Colon (tissue), 2 donors: ENCODE measurements around the gene KIF26B.

ENCODE experiments used
- FAIRE-seq: peaks from 2 replicates; lab custom pipeline; 2012; peaks lifted over from hg19 to GRCh38; lab: Jason Lieb, UNC
- donor health status: control.
- donor health status: control.

KIF26B gene

GRCh38 chr1:245241526-245242130 lies 86.8 kb downstream of the KIF26B start:
- FAIRE-seq = no peak

DNA sequence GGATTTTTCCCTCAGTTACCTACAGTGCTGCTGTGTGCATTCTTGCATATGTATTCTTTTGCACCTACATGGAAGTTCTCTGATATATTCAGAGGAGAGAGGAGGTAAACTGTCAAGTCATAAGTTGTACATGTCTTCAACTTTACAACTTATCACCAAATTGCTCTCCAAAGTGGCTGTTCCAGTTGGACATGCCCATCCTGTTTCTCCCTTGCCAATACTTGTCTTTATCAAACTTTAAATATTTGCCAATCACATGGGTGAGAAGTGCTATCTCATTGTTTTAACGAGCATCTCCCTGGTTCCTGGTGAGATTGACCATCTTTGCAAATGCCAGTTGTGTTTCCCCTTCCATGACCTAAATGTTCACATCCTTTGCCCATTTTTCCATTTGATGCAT lies 88.2 kb downstream of the KIF26B start:
- no peak for FAIRE-seq

- no peak for FAIRE-seq
Observed at GRCh38 chr1:245245021-245245667, 90.4 kb downstream of the KIF26B start.

DNA sequence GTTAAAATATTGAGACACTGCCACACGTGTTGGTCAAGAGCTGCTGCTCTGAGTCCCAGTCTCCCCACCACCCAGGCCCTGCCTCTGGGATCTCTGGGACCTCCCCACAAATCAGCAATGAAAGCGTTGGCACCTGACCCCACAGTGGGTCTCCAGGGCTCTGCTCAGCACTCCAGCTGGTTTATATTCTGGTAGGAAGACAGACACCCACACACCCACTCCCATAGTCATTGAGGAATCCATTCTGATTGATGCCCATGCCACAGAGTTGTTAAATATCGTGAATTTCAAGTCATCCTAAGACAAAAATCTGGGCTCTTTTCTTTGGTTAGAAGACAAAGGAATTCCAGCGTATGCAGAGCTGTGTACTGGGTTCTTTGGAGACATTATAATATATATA lies 91.6 kb downstream of the KIF26B start:
- FAIRE-seq = no peak

DNA sequence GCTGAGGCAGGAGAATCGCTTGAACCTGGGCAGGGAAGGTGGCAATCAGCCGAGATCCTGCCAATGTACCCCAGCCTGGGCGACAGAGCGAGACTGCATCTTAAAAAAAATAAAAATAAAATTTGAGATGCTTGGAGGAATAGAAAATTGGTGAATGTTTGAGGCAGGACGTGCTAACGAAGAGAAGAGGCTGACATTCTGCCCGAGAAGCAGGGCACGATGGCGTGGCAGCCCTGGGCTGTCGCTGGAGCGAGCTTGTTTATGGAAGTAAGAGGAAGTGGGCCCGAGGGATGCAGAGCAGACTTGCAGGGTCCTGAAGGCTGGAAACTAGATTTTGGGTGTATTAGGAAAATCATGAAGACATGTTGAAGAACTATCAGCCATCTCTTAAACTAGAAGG lies 92.6 kb downstream of the KIF26B start:
- no peak for FAIRE-seq

GRCh38 chr1:245247801-245248200 lies 93.0 kb downstream of the KIF26B start:
- no peak for FAIRE-seq

DNA sequence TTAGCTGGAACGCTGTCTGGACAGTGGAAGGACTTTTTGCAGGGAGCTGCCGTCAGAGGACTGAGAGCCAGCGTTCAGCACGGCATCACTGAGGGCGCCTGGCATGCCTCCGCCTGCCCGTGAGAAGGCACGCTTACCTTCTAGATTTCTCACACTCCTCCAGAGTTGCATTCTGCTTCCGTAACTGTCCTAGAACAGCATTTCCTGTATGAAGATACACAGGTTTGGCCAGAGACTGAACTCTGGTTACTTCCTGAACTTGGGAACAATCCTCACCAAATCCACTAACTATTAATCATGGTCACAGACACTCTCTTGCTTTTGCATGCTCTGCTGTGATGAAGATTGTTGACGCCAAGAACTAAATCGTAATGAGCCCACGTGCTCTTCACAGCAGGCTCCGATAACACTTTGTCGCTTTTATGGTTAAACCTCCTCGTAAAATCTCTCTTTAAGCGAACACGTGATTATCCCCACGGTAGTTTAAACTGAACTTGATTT lies 93.5 kb downstream of the KIF26B start:
- FAIRE-seq = no peak

DNA sequence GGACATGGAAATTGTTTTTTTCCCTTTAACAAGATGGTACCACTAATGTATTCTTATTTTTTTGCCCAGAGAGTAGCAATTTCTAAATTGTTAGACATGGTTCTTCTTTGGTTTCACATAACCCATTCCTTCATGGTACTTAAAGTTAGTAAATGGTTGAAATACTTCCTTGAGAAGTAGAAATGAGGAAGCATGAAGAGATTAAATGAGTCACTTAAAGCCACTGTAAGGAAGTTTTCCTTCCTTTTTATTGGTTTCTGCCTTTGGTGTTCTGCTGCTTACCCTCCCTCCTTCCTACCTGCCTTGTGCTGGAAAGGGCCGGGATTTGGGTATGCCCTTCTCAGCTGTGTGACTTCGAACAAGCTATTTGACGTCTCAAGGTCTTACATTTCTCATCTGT lies 101.0 kb downstream of the KIF26B start:
- FAIRE-seq = no peak

DNA sequence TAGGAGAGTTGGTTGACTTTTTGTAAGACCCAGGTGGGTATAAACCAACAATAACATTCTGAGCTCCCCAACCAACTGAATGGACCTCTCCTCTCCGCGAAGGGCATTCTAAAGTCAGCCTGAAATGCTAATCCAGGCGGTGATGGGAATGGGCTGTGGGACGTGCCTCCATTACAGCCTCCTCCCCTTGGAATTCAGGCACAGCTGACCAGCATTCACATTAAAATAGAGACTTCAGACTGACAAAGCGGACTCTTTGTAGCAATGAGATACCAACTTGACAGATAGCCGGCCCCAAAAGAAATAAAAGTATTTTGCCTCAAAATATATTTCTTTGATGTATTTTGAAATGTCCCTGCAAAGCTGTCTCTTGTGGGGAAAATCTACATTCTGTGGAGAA lies 101.7 kb downstream of the KIF26B start:
- no peak for FAIRE-seq

- FAIRE-seq = no peak
Observed at GRCh38 chr1:245258271-245258920, 103.6 kb downstream of the KIF26B start.

DNA sequence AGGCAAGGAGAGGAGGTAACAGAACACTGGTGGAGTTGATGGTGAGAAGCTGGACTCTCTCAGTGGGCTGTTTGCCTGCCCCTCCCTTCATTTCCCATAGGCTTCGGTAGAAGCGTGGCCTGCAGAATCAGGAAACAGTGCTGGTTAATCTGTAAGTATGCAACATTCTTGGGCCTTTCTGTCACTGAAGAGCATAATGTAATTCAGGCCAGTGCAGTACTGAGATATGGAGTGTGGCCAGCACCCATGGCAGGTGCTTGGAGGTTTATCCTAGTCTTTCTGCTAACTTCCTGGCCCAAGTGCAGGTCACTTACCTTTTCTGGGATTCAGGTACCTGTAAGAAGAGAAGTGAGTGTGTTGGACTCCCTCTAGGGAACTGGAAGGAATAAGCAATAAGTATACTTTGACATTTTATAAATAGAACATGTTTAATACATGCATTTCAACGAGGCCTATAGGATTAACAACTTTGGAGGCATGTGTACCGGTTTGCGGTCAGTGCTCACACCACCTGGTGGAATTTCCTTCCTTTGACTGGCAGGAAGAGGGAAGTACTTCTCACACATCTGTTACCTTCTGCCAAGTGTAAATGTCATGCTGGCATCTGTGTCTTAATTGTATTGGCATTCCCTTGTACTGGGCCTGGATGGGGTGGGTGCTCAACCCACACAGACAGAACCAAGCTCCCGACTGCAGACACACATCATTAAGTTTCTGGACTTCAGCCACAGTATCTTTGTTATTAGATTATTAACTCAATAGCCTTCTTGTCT lies 105.5 kb downstream of the KIF26B start:
- no peak for FAIRE-seq

- FAIRE-seq = no peak
Observed at GRCh38 chr1:245260883-245261282, 106.1 kb downstream of the KIF26B start.

- no peak for FAIRE-seq
Observed at GRCh38 chr1:245261786-245262185, 107.0 kb downstream of the KIF26B start.

DNA sequence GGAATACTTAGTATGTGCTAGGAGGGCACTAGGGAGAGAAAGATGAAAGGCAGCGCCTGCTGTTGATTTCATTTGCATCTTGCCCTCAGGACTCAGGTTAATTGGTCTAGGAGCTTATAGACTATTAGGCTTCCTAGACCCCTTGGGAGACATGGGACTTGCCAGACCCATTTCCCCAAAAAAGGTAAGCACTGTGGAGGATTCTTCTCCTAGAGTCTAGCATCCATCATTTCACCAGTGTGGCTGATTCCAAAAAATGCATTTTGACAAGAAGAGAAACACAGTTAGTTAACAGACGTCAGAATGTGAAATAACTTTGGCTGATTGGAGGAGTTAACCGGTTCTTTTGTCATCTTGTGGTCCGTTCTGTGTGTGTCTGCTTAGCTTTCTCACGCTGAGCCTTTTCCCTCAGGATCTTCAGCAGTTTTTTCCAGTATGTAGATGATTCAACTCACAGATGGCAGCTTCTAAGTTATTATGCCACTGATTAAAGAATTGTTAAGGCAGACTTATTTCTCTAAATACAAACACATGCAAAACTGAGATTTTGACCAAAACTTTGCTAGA lies 108.8 kb downstream of the KIF26B start:
- no peak for FAIRE-seq

- FAIRE-seq = no peak
Observed at GRCh38 chr1:245264226-245264625, 109.4 kb downstream of the KIF26B start.

- no peak for FAIRE-seq
Observed at GRCh38 chr1:245266105-245266504, 111.3 kb downstream of the KIF26B start.

- FAIRE-seq = no peak
Observed at GRCh38 chr1:245270063-245270462, 115.3 kb downstream of the KIF26B start.

DNA sequence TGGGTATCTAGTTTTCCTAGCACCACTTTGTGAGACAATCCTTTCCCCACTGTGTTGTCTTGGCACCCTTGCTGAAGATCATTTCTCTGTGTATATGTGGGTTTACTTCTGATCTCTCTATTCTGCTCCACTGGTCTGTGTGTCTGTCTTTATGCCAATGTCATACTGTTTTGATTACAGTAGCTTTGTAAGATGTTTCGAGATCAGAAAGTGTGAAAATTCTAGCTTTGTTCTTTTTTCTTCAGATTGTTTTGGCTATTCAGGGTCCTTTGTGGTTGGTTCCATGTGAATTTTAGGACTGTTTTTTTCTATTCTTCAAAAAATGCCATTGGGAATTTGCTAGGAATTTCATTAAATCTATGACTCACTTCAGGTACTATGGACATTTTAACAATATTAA lies 116.2 kb downstream of the KIF26B start:
- no peak for FAIRE-seq

- FAIRE-seq = no peak
Observed at GRCh38 chr1:245272676-245273075, 117.9 kb downstream of the KIF26B start.

DNA sequence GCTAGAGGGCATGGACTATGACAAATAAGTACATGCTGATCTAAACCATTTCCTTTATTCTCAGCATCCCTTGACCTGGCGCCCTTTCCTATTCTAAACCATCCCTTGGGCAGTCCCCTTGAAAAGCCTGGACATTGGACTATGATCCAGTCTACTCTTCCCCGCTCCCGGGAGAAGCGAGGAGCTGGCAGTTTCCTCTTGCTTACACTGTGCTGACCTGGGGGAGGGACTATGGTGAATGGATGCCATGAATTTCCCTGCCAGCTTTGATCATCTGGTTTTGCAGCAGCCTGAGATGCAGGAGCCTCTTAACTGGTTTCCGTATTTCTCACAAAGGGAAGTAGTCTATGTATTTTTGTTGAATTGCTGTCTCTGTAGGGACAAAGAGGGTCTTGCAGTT lies 121.7 kb downstream of the KIF26B start:
- no peak for FAIRE-seq

DNA sequence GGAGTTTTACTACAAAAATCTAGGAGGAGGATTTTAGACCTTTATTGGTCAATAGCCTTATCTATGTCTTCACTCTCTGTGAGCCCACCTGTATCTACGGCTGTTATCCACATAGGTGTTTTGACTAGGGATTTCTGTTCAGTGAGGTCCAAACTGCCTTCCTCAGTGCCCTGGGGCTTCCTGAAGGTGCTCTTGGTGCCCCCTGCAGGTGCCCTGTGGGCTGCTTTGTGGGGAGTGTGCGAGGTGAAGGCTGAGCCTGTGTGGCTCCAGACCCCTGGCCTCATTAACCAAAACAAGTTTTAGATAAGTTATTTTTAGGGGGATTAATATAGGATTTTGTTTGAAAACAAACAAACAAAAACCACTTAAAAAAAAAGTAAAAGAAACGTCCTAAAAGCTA lies 122.5 kb downstream of the KIF26B start:
- FAIRE-seq = no peak

DNA sequence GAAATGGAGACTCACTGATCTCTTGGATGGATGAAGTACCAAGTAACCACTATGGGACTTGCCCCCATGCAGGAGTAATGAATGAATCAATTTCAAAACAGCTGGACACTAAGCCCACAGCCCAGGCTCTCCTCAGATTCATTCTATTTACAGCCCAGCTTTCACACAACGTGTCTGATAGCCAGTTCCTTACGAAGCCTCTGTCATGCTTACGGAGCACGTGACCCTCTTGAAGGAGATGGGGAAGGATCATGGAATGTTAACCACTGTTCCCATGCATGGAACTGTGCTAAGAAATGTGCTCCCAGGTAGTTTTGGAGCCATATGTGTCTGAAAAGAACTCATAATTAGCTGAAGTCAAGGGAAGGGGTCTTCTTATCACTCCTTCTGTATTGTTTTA lies 124.1 kb downstream of the KIF26B start:
- FAIRE-seq = no peak

DNA sequence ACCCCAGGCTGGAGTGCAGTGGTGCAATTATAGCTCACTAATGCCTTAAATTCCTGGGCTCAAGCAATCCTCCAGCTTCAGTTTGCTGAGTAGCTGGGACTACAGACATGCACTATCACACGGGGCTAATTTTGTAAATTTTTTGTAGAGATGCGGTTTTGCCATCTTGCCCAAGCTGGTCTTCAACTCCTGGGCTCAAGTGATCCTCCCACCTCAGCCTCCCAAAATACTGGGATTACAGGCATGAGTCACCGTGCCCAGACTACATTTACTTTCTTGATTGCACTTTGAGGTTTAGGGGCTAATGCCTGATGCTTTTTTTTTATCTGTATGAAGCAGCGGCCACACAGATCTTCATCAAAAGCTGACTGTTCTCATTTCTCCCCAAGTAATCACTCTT lies 124.6 kb downstream of the KIF26B start:
- FAIRE-seq = no peak
